Activated naive CD8-positive, alpha-beta T cell treated with anti-CD3 and anti-CD28 coated beads, Interleukin-2, amount 10 ng/mL, durations not matched to agents 7 days and 5 days (primary cell): ENCODE measurements around the gene CD82. TPM values are rescaled to one million over a fixed set of nuclear protein-coding genes. Genes with fewer than 3 reads are reported as not detected.
"Not testable (repeated sequence)": the region's sequence is repeated elsewhere in the genome, so short reads cannot be mapped to it uniquely, and the experiment has no call there.

Experiments used
- ATAC-seq: fragments of 150-1000 bp; cut with Tn5 transposase; one replicate; pipeline ENCODE4 v1.10.0; 2021; ENCODE audit warnings: low read depth, moderate library complexity
- POLR2A ChIA-PET: fragments of 350-600 bp; sonication (Branson Sonifier 250); formaldehyde crosslinking; loops from one replicate; lab custom pipeline; 2021; ENCODE audit warnings: antibody characterized with exemption; lab: Charles Lee
- DNase-seq: peaks from one replicate; pipeline ENCODE4 v3.0.0; 2021
- H3K27ac Mint-ChIP-seq: one replicate; pipeline ENCODE4 v1.8.0; 2022; ENCODE audit warnings: mild to moderate bottlenecking, mixed read lengths
- H3K27me3 Mint-ChIP-seq: one replicate; pipeline ENCODE4 v1.8.0; 2022; ENCODE audit warnings: mild to moderate bottlenecking, moderate library complexity, mixed read lengths
- H3K36me3 Mint-ChIP-seq: one replicate; pipeline ENCODE4 v1.8.0; 2021; ENCODE audit warnings: mild to moderate bottlenecking, mixed read lengths
- H3K4me1 Mint-ChIP-seq: one replicate; pipeline ENCODE4 v1.8.0; 2021; ENCODE audit warnings: mixed read lengths
- H3K4me3 Mint-ChIP-seq: one replicate; pipeline ENCODE4 v1.8.0; 2022; ENCODE audit warnings: mild to moderate bottlenecking, moderate library complexity, mixed read lengths
- H3K9me3 Mint-ChIP-seq: one replicate; pipeline ENCODE4 v1.8.0; 2021; ENCODE audit warnings: mixed read lengths
- total RNA-seq, 2 experiments: library from RNA; stranded (reverse); gene quantifications; one replicate each; pipeline ENCODE4 v1.2.3, GENCODE V29; 2021

The CD82 gene
- total RNA-seq, 2 experiments from 2014 or later = 71.9 to 80.2 TPM

- Mint-ChIP-seq H3K27ac (no peak overlapping the region), H3K4me1 (no peaks in the 10 kb centered on the region), H3K36me3 (no peaks in the 10 kb centered on the region), H3K4me3 (no peak overlapping the region), H3K27me3 (peaks cover 2% of the 10 kb centered on the region), H3K9me3 (no peaks in the 10 kb centered on the region)
- POLR2A ChIA-PET = no interaction called here
- DNase-seq (no peak), ATAC-seq (no peak)
Measured at GRCh38 chr11:44539971-44540370, 25.5 kb upstream of the CD82 start.

- no peak for DNase-seq
- ATAC-seq = no peak
- H3K9me3 Mint-ChIP-seq = no peaks in the 10 kb centered on the region
- H3K4me1 Mint-ChIP-seq = no peaks in the 10 kb centered on the region
- POLR2A ChIA-PET = no interaction called here
- H3K27ac Mint-ChIP-seq = no peak overlapping the region
- no peaks in the 10 kb centered on the region for H3K36me3 Mint-ChIP-seq
- H3K4me3 Mint-ChIP-seq = no peak overlapping the region
- no peaks in the 10 kb centered on the region for H3K27me3 Mint-ChIP-seq
Measured at GRCh38 chr11:44540667-44541066, 24.8 kb upstream of the CD82 start.

- POLR2A ChIA-PET = no interaction called here
- ATAC-seq (no peak), DNase-seq (no peak)
- Mint-ChIP-seq H3K4me1 (no peaks in the 10 kb centered on the region), H3K36me3 (no peaks in the 10 kb centered on the region), H3K9me3 (no peaks in the 10 kb centered on the region), H3K27ac (no peak overlapping the region), H3K4me3 (no peak overlapping the region), H3K27me3 (no peaks in the 10 kb centered on the region)
Measured at GRCh38 chr11:44542372-44542771, 23.1 kb upstream of the CD82 start.

GRCh38 chr11:44546984-44547383, 18.5 kb upstream of the CD82 start:
- H3K9me3 Mint-ChIP-seq, H3K27me3 Mint-ChIP-seq, H3K4me3 Mint-ChIP-seq, DNase-seq, H3K4me1 Mint-ChIP-seq, H3K27ac Mint-ChIP-seq, H3K36me3 Mint-ChIP-seq, ATAC-seq, POLR2A ChIA-PET: not testable (repeated sequence)

GRCh38 chr11:44547534-44547933, 17.9 kb upstream of the CD82 start:
- H3K27ac Mint-ChIP-seq, POLR2A ChIA-PET: not testable (repeated sequence)

GRCh38 chr11:44548032-44548695, 17.3 kb upstream of the CD82 start:
- Mint-ChIP-seq H3K4me3 (no peak overlapping the region), H3K36me3 (no peaks in the 10 kb centered on the region), H3K27ac (no peak overlapping the region), H3K9me3 (peaks cover 4% of the 10 kb centered on the region), H3K4me1 (no peaks in the 10 kb centered on the region), H3K27me3 (peaks cover 2% of the 10 kb centered on the region)
- DNase-seq = no peak
- POLR2A ChIA-PET = no interaction called here
- ATAC-seq = no peak

More at GRCh38 chr11:44547534-44547933, 17.9 kb upstream of the CD82 start:
- not testable (repeated sequence) for DNase-seq, ATAC-seq, H3K27me3 Mint-ChIP-seq, H3K36me3 Mint-ChIP-seq, H3K4me3 Mint-ChIP-seq, H3K4me1 Mint-ChIP-seq, H3K9me3 Mint-ChIP-seq

- H3K27me3 Mint-ChIP-seq, POLR2A ChIA-PET, H3K4me3 Mint-ChIP-seq, H3K36me3 Mint-ChIP-seq, H3K27ac Mint-ChIP-seq, ATAC-seq, DNase-seq, H3K4me1 Mint-ChIP-seq, H3K9me3 Mint-ChIP-seq: not testable (repeated sequence)
Measured at GRCh38 chr11:44548961-44549749, 16.3 kb upstream of the CD82 start.

- H3K36me3 Mint-ChIP-seq = no peaks in the 10 kb centered on the region
- POLR2A ChIA-PET = no interaction called here
- ATAC-seq (no peak), DNase-seq (no peak)
- H3K4me3 Mint-ChIP-seq = no peak overlapping the region
- H3K27ac Mint-ChIP-seq = no peak overlapping the region
- peaks cover 4% of the 10 kb centered on the region for H3K9me3 Mint-ChIP-seq
- no peaks in the 10 kb centered on the region for H3K4me1 Mint-ChIP-seq
- peaks cover 2% of the 10 kb centered on the region for H3K27me3 Mint-ChIP-seq
Measured at GRCh38 chr11:44550123-44550522, 15.3 kb upstream of the CD82 start.

GRCh38 chr11:44551456-44552139, 13.9 kb upstream of the CD82 start:
- peaks cover under 1% of the 10 kb centered on the region for H3K4me1 Mint-ChIP-seq
- peaks cover 4% of the 10 kb centered on the region for H3K9me3 Mint-ChIP-seq
- ATAC-seq = peak; percentile 60
- H3K36me3 Mint-ChIP-seq = no peaks in the 10 kb centered on the region
- no peak overlapping the region for H3K4me3 Mint-ChIP-seq
- DNase-seq = no peak
- peaks cover 2% of the 10 kb centered on the region for H3K27me3 Mint-ChIP-seq
- H3K27ac Mint-ChIP-seq = no peak overlapping the region
- POLR2A ChIA-PET = no interaction called here

GRCh38 chr11:44555031-44555800, 10.2 kb upstream of the CD82 start:
- Mint-ChIP-seq H3K4me1 (peaks cover 21% of the 10 kb centered on the region), H3K27me3 (peaks cover 2% of the 10 kb centered on the region), H3K9me3 (peaks cover 4% of the 10 kb centered on the region), H3K27ac (no peak overlapping the region), H3K36me3 (no peaks in the 10 kb centered on the region), H3K4me3 (no peak overlapping the region)
- DNase-seq (no peak), ATAC-seq (no peak)
- POLR2A ChIA-PET = interaction anchor here (0.9 kb wide), 1 partner anchor 9 kb away, joined by 4 read pairs; no protein-coding TSS in a partner anchor

- Mint-ChIP-seq H3K36me3 (peaks cover 3% of the 10 kb centered on the region), H3K9me3 (peaks cover 2% of the 10 kb centered on the region), H3K27ac (peak overlapping the region; percentile 66), H3K4me1 (peaks cover 30% of the 10 kb centered on the region), H3K27me3 (peaks cover 2% of the 10 kb centered on the region), H3K4me3 (no peak overlapping the region)
- ATAC-seq (peak; percentile 51), DNase-seq (no peak)
- POLR2A ChIA-PET = interaction anchor here (0.6 to 1.2 kb wide), 6 partner anchors 12 to 523 kb away, joined by 3 to 8 read pairs (median 4); no protein-coding TSS in a partner anchor
Measured at GRCh38 chr11:44556735-44557409, 8.6 kb upstream of the CD82 start.

GRCh38 chr11:44557464-44557863, 8.0 kb upstream of the CD82 start:
- peaks cover 2% of the 10 kb centered on the region for H3K27me3 Mint-ChIP-seq
- ATAC-seq (no peak), DNase-seq (no peak)
- H3K27ac Mint-ChIP-seq = no peak overlapping the region
- POLR2A ChIA-PET = interaction anchor here (0.6 to 2.4 kb wide), 7 partner anchors 12 to 523 kb away, joined by 3 to 17 read pairs (median 4); no protein-coding TSS in a partner anchor
- no peak overlapping the region for H3K4me3 Mint-ChIP-seq
- H3K9me3 Mint-ChIP-seq = no peaks in the 10 kb centered on the region
- H3K36me3 Mint-ChIP-seq = peaks cover 3% of the 10 kb centered on the region
- peaks cover 33% of the 10 kb centered on the region for H3K4me1 Mint-ChIP-seq
